ENCODE results near the gene SFRP2. TPM values are rescaled to one million over a fixed set of nuclear protein-coding genes. Genes with fewer than 3 reads are reported as not detected.

SFRP2 gene
- total and polyA plus RNA-seq, 2 donors (not counting 1 experiment from before 2014, with no cell fraction given): not detected

GRCh38 chr4:153750197-153750817 is 38.6 kb downstream of the SFRP2 start:
- Histone ChIP-seq H3K4me3 (ENCODE audit: control extremely low read depth in 1 of 5, extremely low read depth in 1 of 5, insufficient read depth in 1 of 5, low read depth in 2 of 5, low read length in 4 of 5) (no peak overlapping the region), H3K27me3 (replicated peaks in 1 of 4; ENCODE audit: control extremely low read depth in 1 of 4, control insufficient read depth in 3 of 4, insufficient read depth in 4 of 4, low read length in 3 of 4) (peaks cover 0 to 10% (median 3%) of the 10 kb centered on the region in 4 experiments), H3K4me2 (replicated peaks; ENCODE audit: low read depth, low read length, poor library complexity, severe bottlenecking) (no peak overlapping the region), H3K79me2 (ENCODE audit: control insufficient read depth, insufficient read depth, low read length) (no peaks in the 10 kb centered on the region), H3K36me3 (replicated peaks in 1 of 2; ENCODE audit: control extremely low read depth in 1 of 2, control insufficient read depth in 1 of 2, extremely low read depth in 1 of 2, insufficient read depth in 2 of 2, low read length in 1 of 2) (no peaks in the 10 kb centered on the region), H3K9ac (ENCODE audit: low read length) (no peak overlapping the region), H3K4me1 (ENCODE audit: control insufficient read depth in 2 of 2, insufficient read depth in 2 of 2, low read length in 2 of 2) (peaks cover 0 to 10% of the 10 kb centered on the region in 2 donors), H3K9me3 (ENCODE audit: control extremely low read depth in 1 of 3, control insufficient read depth in 2 of 3, insufficient read depth in 1 of 3, low read length in 2 of 3) (peaks cover 0 to 7% (median 4%) of the 10 kb centered on the region in 3 donors), H3K27ac (ENCODE audit: low read length in 2 of 2) (no peak overlapping the region), H2AFZ (ENCODE audit: insufficient read depth, low read depth, low read length, poor library complexity, severe bottlenecking) (no peak overlapping the region), H4K20me1 (ENCODE audit: control insufficient read depth, insufficient read depth, low read length, poor library complexity, severe bottlenecking) (no peaks in the 10 kb centered on the region)
- H3K9me3 Mint-ChIP-seq (ENCODE audit: insufficient read depth): no peaks in the 10 kb centered on the region
- no CpG with 5 or more reads among the region's 5 CpGs for WGBS (ENCODE audit: insufficient coverage)
- intact Hi-C loops (cut with micrococcal nuclease): loop anchor here (1.0 to 2.0 kb wide), 4 partner anchors 107 to 904 kb away; partner anchors contain the start of gene MND1
- TF ChIP-seq CTCF (IDR thresholded peaks at IDR 0.05) (peak; percentile 87), EZH2 (IDR thresholded peaks at IDR 0.05; ENCODE audit: borderline replicate concordance, insufficient read depth, low read depth, low read length, poor library complexity, severe bottlenecking) (no peak)
- no peaks in the 10 kb centered on the region for H3K4me1 Mint-ChIP-seq
- CTCF ChIA-PET: interaction anchor here (0.7 to 3.6 kb wide), 30 partner anchors 9 to 904 kb away, joined by 3 to 41 read pairs (median 4); partner anchors contain the start of genes MND1 and TLR2
- POLR2A ChIA-PET: no interaction called here
- peaks cover 9% of the 10 kb centered on the region for H3K27me3 Mint-ChIP-seq
- ATAC-seq (ENCODE audit: low read depth) (peak; percentile 68), DNase-seq (peak; percentile 75)
- no peak overlapping the region for H3K4me3 Mint-ChIP-seq
- H3K27ac Mint-ChIP-seq: no peak overlapping the region

- no peaks in the 10 kb centered on the region for H3K4me1 ChIP-seq (ENCODE audit: control insufficient read depth in 2 of 2, insufficient read depth in 2 of 2, low read length in 2 of 2)
- H3K27ac ChIP-seq (ENCODE audit: low read length in 2 of 2): no peak overlapping the region
- ChIA-PET CTCF (interaction anchor here (1.2 to 3.6 kb wide), 6 partner anchors 15 to 605 kb away, joined by 3 to 36 read pairs (median 7); partner anchors contain the start of gene MND1), POLR2A (no interaction called here)
- no peaks in the 10 kb centered on the region for H3K4me1 Mint-ChIP-seq
- no peak overlapping the region for H3K4me2 ChIP-seq (replicated peaks; ENCODE audit: low read depth, low read length, poor library complexity, severe bottlenecking)
- no peak overlapping the region for H3K4me3 Mint-ChIP-seq
- no peak for TF ChIP-seq EZH2 (IDR thresholded peaks at IDR 0.05; ENCODE audit: borderline replicate concordance, insufficient read depth, low read depth, low read length, poor library complexity, severe bottlenecking)
- no peak for TF ChIP-seq CTCF (IDR thresholded peaks at IDR 0.05)
- H2AFZ ChIP-seq (ENCODE audit: insufficient read depth, low read depth, low read length, poor library complexity, severe bottlenecking): no peak overlapping the region
- no peaks in the 10 kb centered on the region for H3K9me3 ChIP-seq (ENCODE audit: control extremely low read depth in 1 of 3, control insufficient read depth in 2 of 3, insufficient read depth in 1 of 3, low read length in 2 of 3)
- no peak overlapping the region for H3K27ac Mint-ChIP-seq
- H3K79me2 ChIP-seq (ENCODE audit: control insufficient read depth, insufficient read depth, low read length): no peaks in the 10 kb centered on the region
- H4K20me1 ChIP-seq (ENCODE audit: control insufficient read depth, insufficient read depth, low read length, poor library complexity, severe bottlenecking): no peaks in the 10 kb centered on the region
- WGBS (ENCODE audit: insufficient coverage): 94% methylated on average over 6 of the region's 6 CpGs
- intact Hi-C loops (cut with micrococcal nuclease): no loop called here
- ATAC-seq (ENCODE audit: low read depth) (no peak), DNase-seq (no peak)
- no peaks in the 10 kb centered on the region for H3K9me3 Mint-ChIP-seq (ENCODE audit: insufficient read depth)
- peaks cover 10% of the 10 kb centered on the region for H3K27me3 Mint-ChIP-seq
- H3K27me3 ChIP-seq (replicated peaks in 1 of 4; ENCODE audit: control extremely low read depth in 1 of 4, control insufficient read depth in 3 of 4, insufficient read depth in 4 of 4, low read length in 3 of 4): peaks cover 0 to 5% (median 2%) of the 10 kb centered on the region in 4 experiments
- no peak overlapping the region for H3K4me3 ChIP-seq (ENCODE audit: control extremely low read depth in 1 of 5, extremely low read depth in 1 of 5, insufficient read depth in 1 of 5, low read depth in 2 of 5, low read length in 4 of 5)
- H3K9ac ChIP-seq (ENCODE audit: low read length): no peak overlapping the region
- H3K36me3 ChIP-seq (replicated peaks in 1 of 2; ENCODE audit: control extremely low read depth in 1 of 2, control insufficient read depth in 1 of 2, extremely low read depth in 1 of 2, insufficient read depth in 2 of 2, low read length in 1 of 2): no peaks in the 10 kb centered on the region
Measured at GRCh38 chr4:153748378-153748777, 40.5 kb downstream of the SFRP2 start.
